ENCODE results near the gene CDK8. TPM values are rescaled to one million over a fixed set of nuclear protein-coding genes. Genes with fewer than 3 reads are reported as not detected.

CDK8 gene
- total RNA-seq, 1 experiment from 2014 or later, result 9.4 TPM

DNA sequence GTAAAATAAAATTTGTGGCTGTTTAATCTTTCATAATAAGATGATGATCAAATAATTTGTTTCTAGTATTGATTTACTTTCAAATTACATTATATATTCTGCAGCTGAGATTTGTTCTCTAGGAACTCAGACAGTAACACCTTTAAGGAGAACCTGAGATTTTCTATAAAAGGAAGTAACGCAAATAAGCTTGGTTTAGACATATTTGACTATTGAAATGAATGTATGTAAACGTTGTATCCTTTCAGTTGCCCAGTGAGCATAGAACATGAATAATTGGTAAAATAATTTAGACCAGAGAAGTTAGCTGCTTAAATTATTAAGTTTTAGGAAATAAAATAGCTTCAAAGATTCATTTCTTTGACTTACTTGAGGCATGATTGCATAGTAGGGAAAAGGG, 3.1 kb downstream of the CDK8 start:
- Mint-ChIP-seq H3K27ac (ENCODE audit: unreplicated experiment) (no peak overlapping the region), H3K4me3 (ENCODE audit: low read depth, unreplicated experiment) (no peak overlapping the region), H3K27me3 (ENCODE audit: unreplicated experiment) (no peaks in the 10 kb centered on the region), H3K36me3 (ENCODE audit: insufficient read depth, unreplicated experiment) (peaks cover 25% of the 10 kb centered on the region), H3K4me1 (ENCODE audit: low read depth, unreplicated experiment) (peaks cover 11% of the 10 kb centered on the region), H3K9me3 (ENCODE audit: low read depth, unreplicated experiment) (no peaks in the 10 kb centered on the region)
- no TSS peak for BruUV-seq (replicated peaks)
- CTCF ChIA-PET, result interaction anchor here (0.5 to 0.6 kb wide), 2 partner anchors 668 to 690 kb away, joined by 3 to 6 read pairs; no protein-coding TSS in a partner anchor
- TF ChIP-seq, protein P1, sequence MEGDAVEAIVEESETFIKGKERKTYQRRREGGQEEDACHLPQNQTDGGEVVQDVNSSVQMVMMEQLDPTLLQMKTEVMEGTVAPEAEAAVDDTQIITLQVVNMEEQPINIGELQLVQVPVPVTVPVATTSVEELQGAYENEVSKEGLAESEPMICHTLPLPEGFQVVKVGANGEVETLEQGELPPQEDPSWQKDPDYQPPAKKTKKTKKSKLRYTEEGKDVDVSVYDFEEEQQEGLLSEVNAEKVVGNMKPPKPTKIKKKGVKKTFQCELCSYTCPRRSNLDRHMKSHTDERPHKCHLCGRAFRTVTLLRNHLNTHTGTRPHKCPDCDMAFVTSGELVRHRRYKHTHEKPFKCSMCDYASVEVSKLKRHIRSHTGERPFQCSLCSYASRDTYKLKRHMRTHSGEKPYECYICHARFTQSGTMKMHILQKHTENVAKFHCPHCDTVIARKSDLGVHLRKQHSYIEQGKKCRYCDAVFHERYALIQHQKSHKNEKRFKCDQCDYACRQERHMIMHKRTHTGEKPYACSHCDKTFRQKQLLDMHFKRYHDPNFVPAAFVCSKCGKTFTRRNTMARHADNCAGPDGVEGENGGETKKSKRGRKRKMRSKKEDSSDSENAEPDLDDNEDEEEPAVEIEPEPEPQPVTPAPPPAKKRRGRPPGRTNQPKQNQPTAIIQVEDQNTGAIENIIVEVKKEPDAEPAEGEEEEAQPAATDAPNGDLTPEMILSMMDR (IDR thresholded peaks at IDR 0.05; ENCODE audit: unreplicated experiment), result no peak
- DNase-seq, result no peak
- intact Hi-C loops (cut with micrococcal nuclease; ENCODE audit: unreplicated experiment), result no loop called here

DNA sequence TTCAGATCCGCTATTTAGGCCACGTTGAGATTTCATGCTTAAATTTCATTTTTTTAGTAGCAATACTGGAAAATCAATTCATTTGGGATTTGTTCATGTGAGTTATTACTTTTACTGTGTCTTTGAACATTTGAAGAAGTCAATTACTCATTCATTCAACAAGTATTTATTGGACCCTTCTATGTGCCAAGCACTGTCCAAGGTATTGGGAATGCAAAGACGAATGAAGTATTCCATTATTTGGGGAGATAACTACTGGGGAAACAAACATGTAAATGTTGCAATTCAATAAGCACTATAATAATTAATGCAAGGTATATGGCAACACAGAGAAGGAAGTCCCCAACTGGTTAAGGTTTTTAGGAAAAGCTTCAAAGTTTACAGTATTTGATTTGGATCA, 5.7 kb downstream of the CDK8 start:
- DNase-seq, result no peak
- Mint-ChIP-seq H3K36me3 (ENCODE audit: insufficient read depth, unreplicated experiment) (peaks cover 12% of the 10 kb centered on the region), H3K27me3 (ENCODE audit: unreplicated experiment) (no peaks in the 10 kb centered on the region), H3K27ac (ENCODE audit: unreplicated experiment) (no peak overlapping the region), H3K9me3 (ENCODE audit: low read depth, unreplicated experiment) (no peaks in the 10 kb centered on the region), H3K4me3 (ENCODE audit: low read depth, unreplicated experiment) (no peak overlapping the region), H3K4me1 (ENCODE audit: low read depth, unreplicated experiment) (peaks cover 11% of the 10 kb centered on the region)
- intact Hi-C loops (cut with micrococcal nuclease; ENCODE audit: unreplicated experiment), result no loop called here
- CTCF ChIA-PET, result no interaction called here
- no TSS peak for BruUV-seq (replicated peaks)
- TF ChIP-seq, protein P1 (IDR thresholded peaks at IDR 0.05; ENCODE audit: unreplicated experiment), result no peak

DNA sequence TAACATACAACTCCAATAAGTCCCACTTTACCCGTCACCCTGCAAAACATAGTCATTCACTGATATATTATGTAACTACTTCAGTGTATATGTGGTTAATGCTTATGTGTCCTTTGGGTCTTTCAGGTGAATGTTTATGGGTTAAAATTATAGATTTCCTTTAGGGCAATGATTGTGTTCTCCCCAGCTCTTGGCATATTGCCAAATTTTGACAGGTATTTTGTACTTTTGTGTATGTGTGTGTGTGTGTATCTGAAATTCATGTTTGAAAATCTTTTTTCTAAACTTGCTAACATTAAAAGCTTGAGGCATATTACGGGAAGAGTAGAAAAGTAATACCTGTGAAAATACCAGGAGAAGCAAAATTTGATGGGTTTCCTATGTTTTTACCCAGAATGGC, 8.2 kb downstream of the CDK8 start:
- TF ChIP-seq, protein P1 (IDR thresholded peaks at IDR 0.05; ENCODE audit: unreplicated experiment), result no peak
- CTCF ChIA-PET, result no interaction called here
- Mint-ChIP-seq H3K9me3 (ENCODE audit: low read depth, unreplicated experiment) (no peaks in the 10 kb centered on the region), H3K27ac (ENCODE audit: unreplicated experiment) (no peak overlapping the region), H3K27me3 (ENCODE audit: unreplicated experiment) (no peaks in the 10 kb centered on the region), H3K4me3 (ENCODE audit: low read depth, unreplicated experiment) (no peak overlapping the region), H3K36me3 (ENCODE audit: insufficient read depth, unreplicated experiment) (no peaks in the 10 kb centered on the region), H3K4me1 (ENCODE audit: low read depth, unreplicated experiment) (peaks cover 25% of the 10 kb centered on the region)
- no TSS peak for BruUV-seq (replicated peaks)
- no peak for DNase-seq
- intact Hi-C loops (cut with micrococcal nuclease; ENCODE audit: unreplicated experiment), result no loop called here

DNA sequence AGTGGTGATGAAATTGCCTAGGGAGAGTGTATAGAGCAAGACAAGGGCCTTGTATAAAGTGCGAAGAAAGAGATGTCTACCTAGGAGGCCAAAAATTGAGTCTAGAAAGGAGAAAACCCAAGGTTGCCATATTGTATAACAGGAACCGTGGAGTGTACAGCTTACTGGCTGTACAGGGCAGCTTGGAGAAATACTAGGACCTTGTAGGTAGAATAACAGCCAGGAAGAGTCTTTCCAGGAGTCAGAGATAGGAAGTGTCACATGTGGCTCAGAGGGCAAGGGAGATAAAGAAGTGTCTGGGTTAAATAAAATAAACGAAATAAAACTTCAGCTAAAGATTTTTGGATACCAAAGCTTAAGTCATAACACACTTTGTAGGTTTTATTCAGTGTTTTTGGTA, 12.4 kb downstream of the CDK8 start:
- H3K9me3 Mint-ChIP-seq (ENCODE audit: low read depth, unreplicated experiment), result no peaks in the 10 kb centered on the region
- no peak overlapping the region for H3K4me3 Mint-ChIP-seq (ENCODE audit: low read depth, unreplicated experiment)
- TF ChIP-seq, protein P1 (IDR thresholded peaks at IDR 0.05; ENCODE audit: unreplicated experiment), result no peak
- no TSS peak for BruUV-seq (replicated peaks)
- CTCF ChIA-PET, result interaction anchor here (0.6 kb wide), 1 partner anchor 96 kb away, joined by 5 read pairs; no protein-coding TSS in a partner anchor
- H3K27ac Mint-ChIP-seq (ENCODE audit: unreplicated experiment), result no peak overlapping the region
- DNase-seq, result no peak
- no peaks in the 10 kb centered on the region for H3K27me3 Mint-ChIP-seq (ENCODE audit: unreplicated experiment)
- H3K36me3 Mint-ChIP-seq (ENCODE audit: insufficient read depth, unreplicated experiment), result no peaks in the 10 kb centered on the region
- peaks cover 16% of the 10 kb centered on the region for H3K4me1 Mint-ChIP-seq (ENCODE audit: low read depth, unreplicated experiment)
- intact Hi-C loops (cut with micrococcal nuclease; ENCODE audit: unreplicated experiment), result no loop called here
